ENCODE measurements around the gene PRR20G. TPM values are rescaled to one million over a fixed set of nuclear protein-coding genes. Genes with fewer than 3 reads are reported as not detected.

The PRR20G gene
- not detected in 2 replicates for total RNA-seq

GRCh38 chr3:127287840-127288239, at the start of gene PRR20G:
Gene PRR20G, minus strand, starts transcription at chr3:127288046. Its CDS starts 681 bp downstream, at chr3:127287365.

Other genes with a start within 250 kb of the PRR20G start
- gene PRR23E, start 94.9 kb downstream of the PRR20G start, total RNA-seq: not detected in 2 replicates